Measurements from ENCODE around the gene COMMD7. TPM values are rescaled to one million over a fixed set of nuclear protein-coding genes. Genes with fewer than 3 reads are reported as not detected.

Gene COMMD7
- total RNA-seq, result 39.8 TPM
- long read RNA-seq, transcript COMMD7-201 (9 exons, 1,900 nt), result major isoform, 60 of 71 reads
- long read RNA-seq, transcript COMMD7-202 (9 exons, 1,343 nt), result minor isoform, 5 of 71 reads
- long read RNA-seq, partial matches to known transcripts, result 2 of 71 reads
- long read RNA-seq, other reads (novel, unspliced or antisense), result 4 of 71 reads

- intact Hi-C loops (cut with DNase I), result no loop called here
- DNase-seq (peak; percentile 82), ATAC-seq (peak; percentile 93 to 95)
- Histone ChIP-seq H3K27me3 (ENCODE audit: low read depth) (no peaks in the 10 kb centered on the region), H3K4me1 (peaks cover 12% of the 10 kb centered on the region), H3K9me3 (no peaks in the 10 kb centered on the region), H3K27ac (peak within 1 kb of the TSS; percentile 86), H3K4me3 (peak within 1 kb of the TSS; percentile 74), H3K36me3 (no peaks in the 10 kb centered on the region)
- TF ChIP-seq CTCF (IDR thresholded peaks at IDR 0.05), result no peak
These were observed at the start of gene COMMD7 for GRCh38 chr20:32743237-32744112. Gene COMMD7, minus strand, starts transcription at chr20:32743467. Its CDS starts 76 bp downstream, at chr20:32743391.

GRCh38 chr20:32792731-32793458, 49.6 kb upstream of the COMMD7 start:
- no peaks in the 10 kb centered on the region for H3K27me3 ChIP-seq (ENCODE audit: low read depth)
- TF ChIP-seq CTCF (IDR thresholded peaks at IDR 0.05), result no peak
- no peak overlapping the region for H3K27ac ChIP-seq
- no peak overlapping the region for H3K4me3 ChIP-seq
- intact Hi-C loops (cut with DNase I), result no loop called here
- H3K36me3 ChIP-seq, result no peaks in the 10 kb centered on the region
- H3K9me3 ChIP-seq, result no peaks in the 10 kb centered on the region
- ATAC-seq (no peak), DNase-seq (no peak)
- no peaks in the 10 kb centered on the region for H3K4me1 ChIP-seq

- no peak for ATAC-seq
- H3K36me3 ChIP-seq, result no peaks in the 10 kb centered on the region
- no peak for DNase-seq
- H3K27ac ChIP-seq, result no peak overlapping the region
- TF ChIP-seq CTCF (IDR thresholded peaks at IDR 0.05), result no peak
- no peaks in the 10 kb centered on the region for H3K27me3 ChIP-seq (ENCODE audit: low read depth)
- H3K4me3 ChIP-seq, result no peak overlapping the region
- intact Hi-C loops (cut with DNase I), result no loop called here
- H3K4me1 ChIP-seq, result no peaks in the 10 kb centered on the region
- H3K9me3 ChIP-seq, result no peaks in the 10 kb centered on the region
These were observed 49.0 kb upstream of the COMMD7 start for GRCh38 chr20:32792316-32792715.

- Histone ChIP-seq H3K36me3 (no peaks in the 10 kb centered on the region), H3K4me3 (no peak overlapping the region), H3K27ac (no peak overlapping the region), H3K9me3 (no peaks in the 10 kb centered on the region), H3K27me3 (ENCODE audit: low read depth) (no peaks in the 10 kb centered on the region), H3K4me1 (no peaks in the 10 kb centered on the region)
- intact Hi-C loops (cut with DNase I), result no loop called here
- DNase-seq, result no peak
- no peak for TF ChIP-seq CTCF (IDR thresholded peaks at IDR 0.05)
- no peak for ATAC-seq
These were observed 47.4 kb upstream of the COMMD7 start for GRCh38 chr20:32790751-32791057.

GRCh38 chr20:32789896-32790750, 46.9 kb upstream of the COMMD7 start:
- H3K36me3 ChIP-seq, result no peaks in the 10 kb centered on the region
- H3K9me3 ChIP-seq, result no peaks in the 10 kb centered on the region
- peak; percentile 98 for TF ChIP-seq CTCF (IDR thresholded peaks at IDR 0.05)
- H3K4me1 ChIP-seq, result no peaks in the 10 kb centered on the region
- no peak overlapping the region for H3K27ac ChIP-seq
- peak; percentile 72 for DNase-seq
- intact Hi-C loops (cut with DNase I), result no loop called here
- no peaks in the 10 kb centered on the region for H3K27me3 ChIP-seq (ENCODE audit: low read depth)
- peak; percentile 91 for ATAC-seq
- H3K4me3 ChIP-seq, result no peak overlapping the region

Measured in lower lobe of right lung (tissue), 2 donors.